Type B pancreatic cell (in vitro differentiated cells): ENCODE results near the gene STAT3. TPM values are rescaled to one million over a fixed set of nuclear protein-coding genes. Genes with fewer than 3 reads are reported as not detected.
A peak's percentile ranks its signal among the peaks of the same experiment; 100 is the strongest.

Source experiments
- DNase-seq: peaks from one replicate; pipeline ENCODE4 v3.0.0; 2021; ENCODE audit warnings: mixed read lengths; ENCODE audit not compliant: unreplicated experiment; ENCODE audit errors: extremely low spot score
- H3K27ac Mint-ChIP-seq: 2 replicates; pipeline ENCODE4 v1.8.0; 2021; ENCODE audit warnings: mild to moderate bottlenecking, mixed read lengths
- H3K27me3 Mint-ChIP-seq: 2 replicates; pipeline ENCODE4 v1.8.0; 2021; ENCODE audit warnings: mixed read lengths
- H3K36me3 Mint-ChIP-seq: 2 replicates; pipeline ENCODE4 v1.8.0; 2021; ENCODE audit warnings: mixed read lengths
- H3K4me1 Mint-ChIP-seq: one replicate; pipeline ENCODE4 v1.8.0; 2021; ENCODE audit warnings: mixed read lengths; ENCODE audit not compliant: unreplicated experiment
- H3K4me3 Mint-ChIP-seq: 2 replicates; pipeline ENCODE4 v1.8.0; 2021; ENCODE audit warnings: mild to moderate bottlenecking, mixed read lengths
- H3K9me3 Mint-ChIP-seq: 2 replicates; pipeline ENCODE4 v1.8.0; 2021; ENCODE audit warnings: mixed read lengths
- CTCF ChIP-seq: fragments of 200-600 bp; sonication (generic); conservative IDR thresholded peaks from 2 replicates; pipeline ENCODE4 v1.5.0; 2021; ENCODE audit warnings: antibody characterized with exemption, mild to moderate bottlenecking
- total RNA-seq: library from RNA; stranded (reverse); gene quantifications from 2 replicates; pipeline ENCODE4 v1.2.1, GENCODE V29; 2021; ENCODE audit warnings: low replicate concordance

Gene STAT3
- total RNA-seq, 1 donor from 2014 or later = 64.9 TPM

- Mint-ChIP-seq H3K27me3 (no peaks in the 10 kb centered on the region), H3K4me1 (peaks cover 36% of the 10 kb centered on the region), H3K9me3 (no peaks in the 10 kb centered on the region), H3K36me3 (no peaks in the 10 kb centered on the region), H3K4me3 (peak overlapping the region; percentile 94), H3K27ac (no peak overlapping the region)
- TF ChIP-seq CTCF = no peak
- DNase-seq = no peak
These were observed 114.0 kb downstream of the STAT3 start for GRCh38 chr17:42274253-42274542.

GRCh38 chr17:42273474-42274252 is 114.6 kb downstream of the STAT3 start:
- peak overlapping the region; percentile 62 for H3K4me3 Mint-ChIP-seq
- no peaks in the 10 kb centered on the region for H3K9me3 Mint-ChIP-seq
- no peaks in the 10 kb centered on the region for H3K36me3 Mint-ChIP-seq
- peaks cover 36% of the 10 kb centered on the region for H3K4me1 Mint-ChIP-seq
- H3K27ac Mint-ChIP-seq = no peak overlapping the region
- H3K27me3 Mint-ChIP-seq = no peaks in the 10 kb centered on the region
- no peak for TF ChIP-seq CTCF
- no peak for DNase-seq

- no peak overlapping the region for H3K27ac Mint-ChIP-seq
- H3K4me1 Mint-ChIP-seq = peaks cover 36% of the 10 kb centered on the region
- H3K36me3 Mint-ChIP-seq = no peaks in the 10 kb centered on the region
- H3K9me3 Mint-ChIP-seq = no peaks in the 10 kb centered on the region
- no peaks in the 10 kb centered on the region for H3K27me3 Mint-ChIP-seq
- no peak for DNase-seq
- no peak for TF ChIP-seq CTCF
- no peak overlapping the region for H3K4me3 Mint-ChIP-seq
These were observed 115.9 kb downstream of the STAT3 start for GRCh38 chr17:42272162-42272907.

- no peaks in the 10 kb centered on the region for H3K9me3 Mint-ChIP-seq
- no peak overlapping the region for H3K27ac Mint-ChIP-seq
- H3K4me1 Mint-ChIP-seq = peaks cover 31% of the 10 kb centered on the region
- TF ChIP-seq CTCF = no peak
- no peaks in the 10 kb centered on the region for H3K36me3 Mint-ChIP-seq
- H3K4me3 Mint-ChIP-seq = no peak overlapping the region
- DNase-seq = no peak
- no peaks in the 10 kb centered on the region for H3K27me3 Mint-ChIP-seq
These were observed 116.5 kb downstream of the STAT3 start for GRCh38 chr17:42271779-42272035.

- H3K4me1 Mint-ChIP-seq = peaks cover 31% of the 10 kb centered on the region
- DNase-seq = no peak
- no peak for TF ChIP-seq CTCF
- H3K9me3 Mint-ChIP-seq = no peaks in the 10 kb centered on the region
- no peaks in the 10 kb centered on the region for H3K36me3 Mint-ChIP-seq
- no peaks in the 10 kb centered on the region for H3K27me3 Mint-ChIP-seq
- no peak overlapping the region for H3K27ac Mint-ChIP-seq
- no peak overlapping the region for H3K4me3 Mint-ChIP-seq
These were observed 117.0 kb downstream of the STAT3 start for GRCh38 chr17:42271006-42271778.
